ENCODE measurements around the gene ERN2.

- TF ChIP-seq CTCF (IDR thresholded peaks at IDR 0.05; ENCODE audit: insufficient read depth, low read length): no peak
- TF ChIP-seq GABPA (IDR thresholded peaks at IDR 0.05; ENCODE audit: low read depth): no peak
- TF ChIP-seq POLR2AphosphoS5 (IDR thresholded peaks at IDR 0.05; ENCODE audit: low read depth): no peak
- no peak for TF ChIP-seq REST (IDR thresholded peaks at IDR 0.05; ENCODE audit: insufficient replicate concordance, low read depth)
- TF ChIP-seq SPI1 (IDR thresholded peaks at IDR 0.05; ENCODE audit: borderline replicate concordance, low read depth): peak; percentile 61; the same call in 1 of the 2 replicates
Observed at GRCh38 chr16:23679274-23679985, 33.6 kb downstream of the ERN2 start.

Data from HL-60 (cell line).